H9 (cell line): ENCODE measurements around the gene KIAA0513. TPM values are rescaled to one million over a fixed set of nuclear protein-coding genes. Genes with fewer than 3 reads are reported as not detected.

Source experiments
- DNase-seq: peaks from one replicate; pipeline ENCODE4 v3.0.0-alpha.2; 2017
- H2AFZ ChIP-seq: one replicate; pipeline ENCODE4 v1.6.1; 2013; ENCODE audit warnings: mild to moderate bottlenecking, low read length, control low read depth, moderate library complexity
- H2AK5ac ChIP-seq: 2 replicates; pipeline ENCODE4 v1.6.1; 2013; ENCODE audit warnings: low read length, control low read depth, mixed read lengths; ENCODE audit not compliant: insufficient read length
- H2BK120ac ChIP-seq: one replicate; pipeline ENCODE4 v1.6.1; 2013; ENCODE audit warnings: low read depth, mild to moderate bottlenecking, low read length, control low read depth, inconsistent platforms; ENCODE audit not compliant: poor library complexity, severe bottlenecking
- H2BK12ac ChIP-seq: 2 replicates; pipeline ENCODE4 v1.6.1; 2013; ENCODE audit warnings: low read length, control low read depth, mixed read lengths, low read depth; ENCODE audit not compliant: insufficient read length
- H2BK15ac ChIP-seq: 2 replicates; pipeline ENCODE4 v1.6.1; 2013; ENCODE audit warnings: low read depth, low read length, control low read depth
- H2BK20ac ChIP-seq: one replicate; pipeline ENCODE4 v1.6.1; 2013; ENCODE audit warnings: low read depth, mild to moderate bottlenecking, low read length, control low read depth, inconsistent platforms; ENCODE audit not compliant: poor library complexity, severe bottlenecking
- H2BK5ac ChIP-seq: 2 replicates; pipeline ENCODE4 v1.6.1; 2013; ENCODE audit warnings: low read length, control low read depth, mixed read lengths; ENCODE audit not compliant: insufficient read length
- H3K14ac ChIP-seq: 2 replicates; pipeline ENCODE4 v1.6.1; 2013; ENCODE audit warnings: low read length, control low read depth; ENCODE audit not compliant: insufficient read depth
- H3K18ac ChIP-seq: 2 replicates; pipeline ENCODE4 v1.6.1; 2013; ENCODE audit warnings: low read depth, mild to moderate bottlenecking, mixed read lengths, low read length, control low read depth; ENCODE audit not compliant: insufficient read length
- H3K23ac ChIP-seq: 2 replicates; pipeline ENCODE4 v1.6.1; 2013; ENCODE audit warnings: low read length, control low read depth, mixed read lengths, low read depth; ENCODE audit not compliant: insufficient read length
- H3K23me2 ChIP-seq: 2 replicates; pipeline ENCODE4 v1.6.1; 2013; ENCODE audit warnings: low read depth, mild to moderate bottlenecking, mixed read lengths, low read length, control low read depth; ENCODE audit not compliant: insufficient read length, poor library complexity, severe bottlenecking
- H3K27ac ChIP-seq: 2 replicates; pipeline ENCODE4 v1.5.1; 2013; ENCODE audit warnings: low read length, control low read depth, mixed read lengths, low read depth; ENCODE audit not compliant: insufficient read length
- H3K27me3 ChIP-seq: 2 replicates; pipeline ENCODE4 v1.6.1; 2013; ENCODE audit warnings: low read length, control low read depth, inconsistent platforms; ENCODE audit not compliant: insufficient read depth
- H3K4ac ChIP-seq: 2 replicates; pipeline ENCODE4 v1.6.1; 2013; ENCODE audit warnings: low read depth, mild to moderate bottlenecking, control low read depth, inconsistent platforms, low read length, moderate library complexity
- H3K4me1 ChIP-seq: 2 replicates; pipeline ENCODE4 v1.6.1; 2013; ENCODE audit warnings: low read length, control low read depth, inconsistent platforms; ENCODE audit not compliant: insufficient read depth
- H3K4me2 ChIP-seq: 2 replicates; pipeline ENCODE4 v1.6.1; 2013; ENCODE audit warnings: low read length, control low read depth, mixed read lengths; ENCODE audit not compliant: insufficient read length, insufficient read depth
- H3K56ac ChIP-seq: 2 replicates; pipeline ENCODE4 v1.6.1; 2013; ENCODE audit warnings: low read depth, mild to moderate bottlenecking, mixed read lengths, low read length, control low read depth; ENCODE audit not compliant: insufficient read length
- H3K79me1 ChIP-seq: 2 replicates; pipeline ENCODE4 v1.6.1; 2013; ENCODE audit warnings: low read depth, mild to moderate bottlenecking, moderate library complexity, low read length, control low read depth, inconsistent platforms; ENCODE audit not compliant: insufficient read depth, poor library complexity, severe bottlenecking
- H3K79me2 ChIP-seq: 2 replicates; pipeline ENCODE4 v1.6.1; 2013; ENCODE audit warnings: low read length, control low read depth, inconsistent platforms; ENCODE audit not compliant: insufficient read depth
- H3K9ac ChIP-seq: 2 replicates; pipeline ENCODE4 v1.6.1; 2013; ENCODE audit warnings: low read length, control low read depth, mixed read lengths; ENCODE audit not compliant: insufficient read length; ENCODE audit errors: extremely low read depth
- H3K9me3 ChIP-seq: one replicate; pipeline ENCODE4 v1.6.1; 2013; ENCODE audit warnings: low read depth, low read length, inconsistent platforms; ENCODE audit not compliant: control insufficient read depth
- H3T11ph ChIP-seq: one replicate; pipeline ENCODE4 v1.6.1; 2013; ENCODE audit warnings: mild to moderate bottlenecking, low read length, control low read depth, inconsistent platforms
- H4K20me1 ChIP-seq: one replicate; pipeline ENCODE4 v1.6.1; 2013; ENCODE audit not compliant: control insufficient read depth, insufficient read length, insufficient read depth
- H4K5ac ChIP-seq: 2 replicates; pipeline ENCODE4 v1.6.1; 2013; ENCODE audit warnings: low read depth, mild to moderate bottlenecking, mixed read lengths, low read length, control low read depth; ENCODE audit not compliant: insufficient read length
- H4K8ac ChIP-seq: replicated peaks from 2 replicates; pipeline ENCODE4 v1.6.1; 2013; ENCODE audit warnings: low read length, control low read depth, mixed read lengths, low read depth; ENCODE audit not compliant: insufficient read length
- H4K91ac ChIP-seq: 2 replicates; pipeline ENCODE4 v1.6.1; 2013; ENCODE audit warnings: low read depth, mild to moderate bottlenecking, moderate library complexity, mixed read lengths, low read length, control low read depth; ENCODE audit not compliant: insufficient read length
- H3K27ac Mint-ChIP-seq, 3 experiments: 2 replicates in 2 of 3; 3 replicates in 1 of 3; pipeline ENCODE4 v1.8.0; 2020 to 2021; ENCODE audit warnings: mixed read lengths in 3 of 3, mild to moderate bottlenecking in 1 of 3, moderate library complexity in 1 of 3
- H3K27me3 Mint-ChIP-seq: 2 replicates; pipeline ENCODE4 v1.8.0; 2021; ENCODE audit warnings: low read depth, mild to moderate bottlenecking, moderate library complexity, mixed read lengths
- H3K36me3 Mint-ChIP-seq, 3 experiments: 2 replicates in 2 of 3; 3 replicates in 1 of 3; pipeline ENCODE4 v1.8.0; 2020 to 2021; ENCODE audit warnings: low read depth in 3 of 3, mixed read lengths in 3 of 3; ENCODE audit not compliant: insufficient read depth in 1 of 3
- H3K4me1 Mint-ChIP-seq, 2 experiments: 2 replicates each; pipeline ENCODE4 v1.8.0; 2020; ENCODE audit warnings: mixed read lengths in 2 of 2
- H3K4me3 Mint-ChIP-seq, 2 experiments: 2 replicates in 1 of 2; 3 replicates in 1 of 2; pipeline ENCODE4 v1.8.0; 2020 to 2021; ENCODE audit warnings: mild to moderate bottlenecking in 2 of 2, mixed read lengths in 2 of 2, moderate library complexity in 1 of 2
- H3K9me3 Mint-ChIP-seq, 2 experiments: 2 replicates in 1 of 2; 3 replicates in 1 of 2; pipeline ENCODE4 v1.8.0; 2020; ENCODE audit warnings: mild to moderate bottlenecking in 2 of 2, mixed read lengths in 2 of 2, moderate library complexity in 1 of 2
- WGBS: extraction: QIAGEN DNeasy Blood & Tissue Kit; methylation state at CpG from one replicate; pipeline ENCODE4 v1.1.7; 2013; ENCODE audit warnings: missing lambda C conversion rate, low lambda C conversion rate, mixed read lengths; ENCODE audit not compliant: insufficient read length; ENCODE audit errors: extremely low coverage; 5-methylcytosine and 5-hydroxymethylcytosine counted together
- total RNA-seq: library from RNA; stranded (reverse); gene quantifications from 2 replicates; pipeline ENCODE4 v1.2.1, GENCODE V29; 2021
- TF ChIP-seq, protein P1 (sequence below): fragments of 200-600 bp; sonication (generic); conservative IDR thresholded peaks from 3 replicates; pipeline ENCODE4 v1.8.0; 2021; ENCODE audit warnings: antibody characterized with exemption, mild to moderate bottlenecking

KIAA0513 gene
- total RNA-seq, 1 experiment from 2014 or later = 4.7 TPM

DNA sequence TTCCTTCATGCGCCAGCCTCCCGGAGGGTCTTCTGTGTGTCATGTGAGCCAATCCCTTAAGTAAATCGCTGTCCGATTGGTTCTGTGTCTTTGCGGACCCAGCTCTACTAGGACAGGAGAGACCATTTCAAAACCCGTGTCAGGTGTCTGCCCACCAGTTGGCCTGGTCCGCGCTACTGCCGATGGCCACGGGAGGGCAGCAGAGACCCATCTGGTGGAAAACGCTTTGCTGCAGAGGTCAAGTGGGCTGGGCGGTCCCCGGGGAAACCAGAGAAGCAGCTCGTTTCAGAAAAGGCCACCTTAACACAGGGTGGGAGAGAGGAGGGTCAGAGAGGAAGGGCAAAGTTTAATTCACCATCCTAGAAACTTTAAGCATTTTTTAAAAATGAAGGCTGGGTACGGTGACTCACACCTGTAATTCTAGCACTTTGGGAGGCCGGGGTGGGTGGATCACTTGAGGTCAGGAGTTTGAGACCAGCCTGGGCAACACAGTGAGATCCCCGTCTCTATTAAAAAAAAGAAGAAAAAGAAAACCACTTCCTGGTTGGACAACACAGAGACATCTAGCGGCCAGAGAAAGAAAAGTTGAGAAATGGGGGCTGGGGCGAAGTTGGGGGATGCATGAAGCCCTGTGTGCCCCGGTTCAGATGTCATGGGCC is 87.4 kb downstream of the KIAA0513 start:
- Histone ChIP-seq H3K56ac (no peak overlapping the region), H4K91ac (no peak overlapping the region), H2BK12ac (no peak overlapping the region), H4K20me1 (no peaks in the 10 kb centered on the region), H2BK120ac (no peak overlapping the region), H3K9me3 (no peaks in the 10 kb centered on the region), H3T11ph (no peak overlapping the region), H3K14ac (no peak overlapping the region), H3K9ac (no peak overlapping the region), H3K27ac (no peak overlapping the region), H2AK5ac (no peak overlapping the region), H3K4ac (no peak overlapping the region), H3K27me3 (no peaks in the 10 kb centered on the region), H4K5ac (no peak overlapping the region), H3K23me2 (no peaks in the 10 kb centered on the region), H2BK15ac (no peak overlapping the region), H3K18ac (no peak overlapping the region), H2BK5ac (no peak overlapping the region), H3K4me2 (no peak overlapping the region), H4K8ac (no peak overlapping the region), H3K23ac (no peak overlapping the region), H3K79me2 (no peaks in the 10 kb centered on the region), H3K4me1 (no peaks in the 10 kb centered on the region), H2AFZ (no peak overlapping the region), H2BK20ac (no peak overlapping the region), H3K79me1 (no peaks in the 10 kb centered on the region)
- no CpG with 5 or more reads among the region's 20 CpGs for WGBS
- peak; percentile 96 for DNase-seq
- H3K4me1 Mint-ChIP-seq = peaks cover 18 to 32% of the 10 kb centered on the region in 2 experiments
- TF ChIP-seq, protein P1, sequence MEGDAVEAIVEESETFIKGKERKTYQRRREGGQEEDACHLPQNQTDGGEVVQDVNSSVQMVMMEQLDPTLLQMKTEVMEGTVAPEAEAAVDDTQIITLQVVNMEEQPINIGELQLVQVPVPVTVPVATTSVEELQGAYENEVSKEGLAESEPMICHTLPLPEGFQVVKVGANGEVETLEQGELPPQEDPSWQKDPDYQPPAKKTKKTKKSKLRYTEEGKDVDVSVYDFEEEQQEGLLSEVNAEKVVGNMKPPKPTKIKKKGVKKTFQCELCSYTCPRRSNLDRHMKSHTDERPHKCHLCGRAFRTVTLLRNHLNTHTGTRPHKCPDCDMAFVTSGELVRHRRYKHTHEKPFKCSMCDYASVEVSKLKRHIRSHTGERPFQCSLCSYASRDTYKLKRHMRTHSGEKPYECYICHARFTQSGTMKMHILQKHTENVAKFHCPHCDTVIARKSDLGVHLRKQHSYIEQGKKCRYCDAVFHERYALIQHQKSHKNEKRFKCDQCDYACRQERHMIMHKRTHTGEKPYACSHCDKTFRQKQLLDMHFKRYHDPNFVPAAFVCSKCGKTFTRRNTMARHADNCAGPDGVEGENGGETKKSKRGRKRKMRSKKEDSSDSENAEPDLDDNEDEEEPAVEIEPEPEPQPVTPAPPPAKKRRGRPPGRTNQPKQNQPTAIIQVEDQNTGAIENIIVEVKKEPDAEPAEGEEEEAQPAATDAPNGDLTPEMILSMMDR = peak; percentile 94
- no peaks in the 10 kb centered on the region; a peak in 2 of 5 replicates for H3K9me3 Mint-ChIP-seq
- H3K27ac Mint-ChIP-seq = peak overlapping the region; percentile 50 to 83 (median 63); a peak in 4 of 7 replicates
- peak overlapping the region in 1 of 2 experiments; percentile 34; a peak in 2 of 5 replicates for H3K4me3 Mint-ChIP-seq
- H3K27me3 Mint-ChIP-seq = peaks cover 14% of the 10 kb centered on the region
- H3K36me3 Mint-ChIP-seq = no peaks in the 10 kb centered on the region
